Measurements from ENCODE around the gene GHRH. TPM values are rescaled to one million over a fixed set of nuclear protein-coding genes. Genes with fewer than 3 reads are reported as not detected.

Gene GHRH
- total RNA-seq, 4 donors from 2014 or later, result not detected

- no peaks in the 10 kb centered on the region for H3K9me3 ChIP-seq
- no peak for TF ChIP-seq POLR2A (IDR thresholded peaks at IDR 0.05; ENCODE audit: low read depth)
- TF ChIP-seq POLR2AphosphoS5 (IDR thresholded peaks at IDR 0.05), result no peak
- TF ChIP-seq CTCF (IDR thresholded peaks at IDR 0.05), result no peak
- TF ChIP-seq EP300 (IDR thresholded peaks at IDR 0.05), result no peak
- no peak overlapping the region for H3K27ac ChIP-seq (replicated peaks in 1 of 4)
- no peak for DNase-seq (ENCODE audit: extremely low spot score)
- no peak overlapping the region for H3K4me3 ChIP-seq
- no peaks in the 10 kb centered on the region for H3K27me3 ChIP-seq
- 85% methylated on average over 7 of the region's 8 CpGs for WGBS
- intact Hi-C loops (cut with DNase I), result loop anchor here (5.0 kb wide), 1 partner anchor 34 kb away; no protein-coding TSS in a partner anchor
- H3K4me1 ChIP-seq, result peaks cover 8 to 69% (median 40%) of the 10 kb centered on the region in 4 donors
- H3K36me3 ChIP-seq, result peaks cover 4 to 56% (median 37%) of the 10 kb centered on the region in 4 donors
These were observed 46.8 kb upstream of the GHRH start for GRCh38 chr20:37308086-37309050.

- H3K4me3 ChIP-seq, result no peak overlapping the region
- no peak overlapping the region for H3K27ac ChIP-seq (replicated peaks in 1 of 4)
- WGBS, result 76% methylated on average over 3 of the region's 3 CpGs
- DNase-seq (ENCODE audit: extremely low spot score), result no peak
- no peaks in the 10 kb centered on the region for H3K9me3 ChIP-seq
- intact Hi-C loops (cut with DNase I), result loop anchor here (5.0 kb wide), 1 partner anchor 36 kb away; no protein-coding TSS in a partner anchor
- TF ChIP-seq CTCF (IDR thresholded peaks at IDR 0.05) (no peak), POLR2A (IDR thresholded peaks at IDR 0.05; ENCODE audit: low read depth) (no peak), EP300 (IDR thresholded peaks at IDR 0.05) (no peak), POLR2AphosphoS5 (IDR thresholded peaks at IDR 0.05) (no peak)
- H3K4me1 ChIP-seq, result peaks cover 0 to 44% (median 18%) of the 10 kb centered on the region in 4 donors
- H3K36me3 ChIP-seq, result peaks cover 7 to 77% (median 54%) of the 10 kb centered on the region in 4 donors
- H3K27me3 ChIP-seq, result no peaks in the 10 kb centered on the region
These were observed 44.2 kb upstream of the GHRH start for GRCh38 chr20:37305839-37306238.

- H3K27ac ChIP-seq (replicated peaks in 1 of 4), result no peak overlapping the region
These were observed 43.5 kb upstream of the GHRH start for GRCh38 chr20:37305079-37305478.

GRCh38 chr20:37303637-37304036 is 42.0 kb upstream of the GHRH start:
- peaks cover 0 to 42% (median 31%) of the 10 kb centered on the region in 4 donors for H3K4me1 ChIP-seq
- no peak overlapping the region for H3K27ac ChIP-seq (replicated peaks in 1 of 4)
- WGBS, result 92% methylated on average over 4 of the region's 4 CpGs
- TF ChIP-seq POLR2AphosphoS5 (IDR thresholded peaks at IDR 0.05), result no peak
- no peak for TF ChIP-seq EP300 (IDR thresholded peaks at IDR 0.05)
- no peak for TF ChIP-seq POLR2A (IDR thresholded peaks at IDR 0.05; ENCODE audit: low read depth)
- TF ChIP-seq CTCF (IDR thresholded peaks at IDR 0.05), result no peak
- peaks cover 3 to 77% (median 39%) of the 10 kb centered on the region in 4 donors for H3K36me3 ChIP-seq
- no peaks in the 10 kb centered on the region for H3K9me3 ChIP-seq
- DNase-seq (ENCODE audit: extremely low spot score), result no peak
- no peaks in the 10 kb centered on the region for H3K27me3 ChIP-seq
- intact Hi-C loops (cut with DNase I), result no loop called here
- H3K4me3 ChIP-seq, result no peak overlapping the region

More at GRCh38 chr20:37305079-37305478, 43.5 kb upstream of the GHRH start:
- Histone ChIP-seq H3K9me3 (no peaks in the 10 kb centered on the region), H3K4me1 (peaks cover 0 to 39% (median 20%) of the 10 kb centered on the region in 4 donors), H3K4me3 (no peak overlapping the region), H3K27me3 (no peaks in the 10 kb centered on the region), H3K36me3 (peaks cover 7 to 77% (median 48%) of the 10 kb centered on the region in 4 donors)
- intact Hi-C loops (cut with DNase I), result loop anchor here (5.0 kb wide), 1 partner anchor 37 kb away; no protein-coding TSS in a partner anchor
- WGBS, result 68% methylated on average over 6 of the region's 6 CpGs
- no peak for TF ChIP-seq EP300 (IDR thresholded peaks at IDR 0.05)
- TF ChIP-seq POLR2A (IDR thresholded peaks at IDR 0.05; ENCODE audit: low read depth), result no peak
- TF ChIP-seq POLR2AphosphoS5 (IDR thresholded peaks at IDR 0.05), result no peak
- TF ChIP-seq CTCF (IDR thresholded peaks at IDR 0.05), result no peak
- no peak for DNase-seq (ENCODE audit: extremely low spot score)

Data from esophagus muscularis mucosa (tissue), 4 donors.